GM23338 (cell line): ENCODE results near the gene ZNF286A. TPM values are rescaled to one million over a fixed set of nuclear protein-coding genes. Genes with fewer than 3 reads are reported as not detected.
"Not testable (repeated sequence)": the region's sequence is repeated elsewhere in the genome, so short reads cannot be mapped to it uniquely, and the experiment has no call there.

Source experiments
- ATAC-seq: fragments of 200-7000 bp; cut with Tn5 transposase; 3 replicates; pipeline ENCODE4 v1.9.1; 2020
- DNase-seq: peaks from one replicate; pipeline ENCODE4 v3.0.0-alpha.2; 2015; ENCODE audit warnings: low spot score
- H2AFZ ChIP-seq: fragments of 200-600 bp; sonication (generic); 2 replicates; pipeline ENCODE4 v1.8.0; 2016; ENCODE audit warnings: antibody characterized with exemption, mild to moderate bottlenecking, moderate library complexity
- H3F3A ChIP-seq: fragments of 200-600 bp; sonication (generic); replicated peaks from 2 replicates; pipeline ENCODE4 v1.8.0; 2017; ENCODE audit warnings: antibody characterized with exemption, mixed run types, low read depth
- H3K27ac ChIP-seq: fragments of 200-600 bp; sonication (generic); 2 replicates; pipeline ENCODE4 v1.6.1; 2016; ENCODE audit warnings: low read depth
- H3K27me3 ChIP-seq: fragments of 200-600 bp; sonication (generic); 2 replicates; pipeline ENCODE4 v1.8.0; 2016; ENCODE audit warnings: mild to moderate bottlenecking, mixed run types, moderate library complexity; ENCODE audit not compliant: insufficient read depth
- H3K36me3 ChIP-seq: fragments of 200-600 bp; sonication (generic); 2 replicates; pipeline ENCODE4 v1.8.0; 2016; ENCODE audit warnings: mild to moderate bottlenecking; ENCODE audit not compliant: insufficient read depth
- H3K4me1 ChIP-seq: fragments of 200-600 bp; sonication (generic); 2 replicates; pipeline ENCODE4 v1.8.0; 2016; ENCODE audit warnings: mild to moderate bottlenecking, moderate library complexity; ENCODE audit not compliant: insufficient read depth
- H3K4me2 ChIP-seq: fragments of 200-600 bp; sonication (generic); 2 replicates; pipeline ENCODE4 v1.7.1; 2017; ENCODE audit warnings: mixed run types
- H3K4me3 ChIP-seq: fragments of 200-600 bp; sonication (generic); 2 replicates; pipeline ENCODE4 v1.6.1; 2016; ENCODE audit warnings: mixed run types
- H3K79me2 ChIP-seq: fragments of 200-600 bp; sonication (generic); replicated peaks from 2 replicates; pipeline ENCODE4 v1.8.0; 2017; ENCODE audit warnings: mild to moderate bottlenecking; ENCODE audit not compliant: insufficient read depth
- H3K9me2 ChIP-seq: fragments of 200-600 bp; sonication (generic); 2 replicates; pipeline ENCODE4 v1.8.0; 2017; ENCODE audit not compliant: insufficient read depth
- H4K20me1 ChIP-seq: fragments of 200-600 bp; sonication (generic); replicated peaks from 2 replicates; pipeline ENCODE4 v1.8.0; 2017; ENCODE audit warnings: mild to moderate bottlenecking; ENCODE audit not compliant: insufficient read depth
- H3K27ac Mint-ChIP-seq: 2 replicates; pipeline ENCODE4 v1.8.0; 2020; ENCODE audit warnings: inconsistent platforms, mild to moderate bottlenecking, moderate library complexity, mixed read lengths
- H3K27me3 Mint-ChIP-seq: 3 replicates; pipeline ENCODE4 v1.8.0; 2022; ENCODE audit warnings: low read depth, mild to moderate bottlenecking, moderate library complexity, mixed read lengths, inconsistent platforms; ENCODE audit not compliant: insufficient read depth, poor library complexity
- H3K36me3 Mint-ChIP-seq: 3 replicates; pipeline ENCODE4 v1.8.0; 2021; ENCODE audit warnings: low read depth, mild to moderate bottlenecking, inconsistent platforms, moderate library complexity, mixed read lengths
- H3K4me1 Mint-ChIP-seq: 3 replicates; pipeline ENCODE4 v1.8.0; 2020; ENCODE audit warnings: mild to moderate bottlenecking, inconsistent platforms, mixed read lengths
- H3K4me3 Mint-ChIP-seq: 3 replicates; pipeline ENCODE4 v1.8.0; 2021; ENCODE audit warnings: moderate library complexity, mild to moderate bottlenecking, inconsistent platforms, mixed read lengths
- H3K9me3 Mint-ChIP-seq: 3 replicates; pipeline ENCODE4 v1.8.0; 2020; ENCODE audit warnings: moderate library complexity, mild to moderate bottlenecking, inconsistent platforms, mixed read lengths
- polyA plus RNA-seq: library from polyadenylated mRNA; unstranded; fragments of >200 nt; fragmentation: Nextera tagmentation; extraction: Ambion mirVana; gene quantifications from 2 replicates; pipeline ENCODE4 v1.2.1, GENCODE V29; 2016
- small RNA-seq: library from RNA; depleted of rRNA; stranded (forward); fragments of <200 nt; gene quantifications from one replicate; pipeline ENCODE3, GENCODE V24; 2014; ENCODE audit warnings: low replicate concordance
- total RNA-seq: library from RNA; depleted of rRNA; stranded (reverse); fragments of >200 nt; shearing (Covaris generic); gene quantifications from 2 replicates; pipeline ENCODE4 v1.2.3, GENCODE V29; 2014; rRNA removed

The ZNF286A gene
- total and polyA plus RNA-seq, 2 experiments from 2014 or later, result 44.8 to 93.4 TPM

- not testable (repeated sequence) for H3K27me3 Mint-ChIP-seq, H3K4me1 Mint-ChIP-seq, H3K27me3 ChIP-seq, H3K4me3 ChIP-seq, H3K4me1 ChIP-seq, H3K36me3 Mint-ChIP-seq, H3F3A ChIP-seq, H3K27ac ChIP-seq, H3K9me3 Mint-ChIP-seq, H3K36me3 ChIP-seq, H3K4me2 ChIP-seq, H3K27ac Mint-ChIP-seq, H4K20me1 ChIP-seq, H3K9me2 ChIP-seq, H3K4me3 Mint-ChIP-seq, H2AFZ ChIP-seq, H3K79me2 ChIP-seq
- DNase-seq (peak; percentile 8), ATAC-seq (peak; percentile 69)
Measured at GRCh38 chr17:15749403-15749802, 49.9 kb downstream of the ZNF286A start.

DNA sequence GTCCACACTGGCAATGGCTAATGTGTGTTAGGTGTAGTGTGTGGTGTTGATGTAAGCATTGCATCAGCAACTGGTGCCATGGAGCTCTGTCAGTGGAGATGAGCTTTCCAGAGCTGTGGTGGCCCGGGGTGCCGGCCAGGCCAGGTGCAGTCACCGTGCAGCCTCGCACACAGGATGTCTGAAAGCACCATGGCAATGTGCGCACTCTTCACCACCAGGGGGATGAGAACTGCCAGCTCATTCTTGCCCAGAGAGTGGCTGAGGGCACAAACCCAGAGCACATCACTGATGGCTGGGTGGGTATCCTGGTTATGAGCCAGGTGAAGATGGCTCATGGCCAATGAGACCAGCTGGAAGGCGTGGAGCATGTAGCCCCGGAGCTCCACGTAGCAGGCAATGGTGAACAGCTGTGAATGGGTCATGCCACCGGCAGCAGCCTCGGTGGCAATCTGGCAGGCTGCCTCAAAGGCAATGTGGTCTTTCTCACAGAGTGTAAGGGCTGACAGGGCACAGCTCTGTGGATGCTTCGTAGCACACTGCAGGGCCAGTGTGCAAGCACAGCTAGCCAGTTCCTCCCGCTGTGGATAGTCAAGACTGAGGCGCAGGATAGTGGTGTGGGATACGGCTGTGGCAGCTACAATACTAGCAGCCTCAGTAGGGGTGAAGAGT, 69.4 kb downstream of the ZNF286A start:
- not testable (repeated sequence) for H3K79me2 ChIP-seq, H3K9me2 ChIP-seq, H3K27ac Mint-ChIP-seq, H3K27me3 Mint-ChIP-seq, DNase-seq, H4K20me1 ChIP-seq, H3K27ac ChIP-seq, H3K27me3 ChIP-seq, H3K4me3 Mint-ChIP-seq, H3K36me3 ChIP-seq, H3K36me3 Mint-ChIP-seq, H3K4me1 Mint-ChIP-seq, H3F3A ChIP-seq, H3K4me1 ChIP-seq, H3K4me3 ChIP-seq, H3K4me2 ChIP-seq, H2AFZ ChIP-seq, H3K9me3 Mint-ChIP-seq
- peak; percentile 44; the same call in 2 of the 3 replicates for ATAC-seq

Small RNA genes lying within 50 kb of the gene (small RNA-seq; reads per million reads assigned to genes)
- not detected for gene ZNF29P

Other genes with a start within 250 kb of the ZNF286A start
- gene CDRT4, start 232.1 kb upstream of the ZNF286A start, total RNA-seq, result 8.7 and 13.0 TPM in 2 replicates
- gene CDRT4, start 232.1 kb upstream of the ZNF286A start, polyA plus RNA-seq, result 6.5 TPM in 2 replicates
- 23.2 and 31.7 TPM in 2 replicates for gene TVP23C, start 136.3 kb upstream of the ZNF286A start, total RNA-seq
- 10.4 and 10.5 TPM in 2 replicates for gene TVP23C, start 136.3 kb upstream of the ZNF286A start, polyA plus RNA-seq
- 0.23 and 0.31 TPM in 2 replicates for gene FBXW10B, start 80.0 kb upstream of the ZNF286A start, total RNA-seq
- gene FBXW10B, start 80.0 kb upstream of the ZNF286A start, polyA plus RNA-seq, result not detected in 2 replicates
- 47.6 and 48.1 TPM in 2 replicates for gene TRIM16, start 15.4 kb upstream of the ZNF286A start, total RNA-seq
- gene TRIM16, start 15.4 kb upstream of the ZNF286A start, polyA plus RNA-seq, result 6.4 and 6.6 TPM in 2 replicates
- gene TBC1D26, start 32.5 kb downstream of the ZNF286A start, total RNA-seq, result 0.23 and 2.8 TPM in 2 replicates
- 0.84 and 1.1 TPM in 2 replicates for gene TBC1D26, start 32.5 kb downstream of the ZNF286A start, polyA plus RNA-seq
- gene ADORA2B, start 245.4 kb downstream of the ZNF286A start, total RNA-seq, result 7.9 and 13.1 TPM in 2 replicates
- 2.7 and 3.3 TPM in 2 replicates for gene ADORA2B, start 245.4 kb downstream of the ZNF286A start, polyA plus RNA-seq